ENCODE results near the gene TAP1.
"Not testable (repeated sequence)": the region's sequence is repeated elsewhere in the genome, so short reads cannot be mapped to it uniquely, and the experiment has no call there.

TAP1 gene

DNA sequence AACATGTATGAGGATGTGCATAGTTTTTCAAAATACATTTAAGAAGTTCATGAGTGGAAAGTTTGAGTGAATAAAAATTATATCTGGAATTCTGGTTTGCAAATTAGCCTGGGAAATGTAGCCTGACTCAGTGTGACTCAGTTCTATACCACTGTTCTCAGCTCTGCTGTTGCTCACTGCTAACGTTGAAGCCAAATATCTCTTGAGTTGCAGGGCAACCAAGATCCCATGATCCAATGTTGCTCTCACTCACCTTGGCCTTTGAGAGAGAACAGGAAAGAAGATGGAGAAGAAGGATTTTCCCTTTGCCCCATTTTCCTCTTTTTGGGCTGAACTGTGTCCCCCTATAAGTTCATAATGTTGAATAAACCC lies 29.4 kb upstream of the TAP1 start (continued):
- no peak for TF ChIP-seq ZNF292 (tag by site-specific recombination; IDR thresholded peaks at IDR 0.05; ENCODE audit: borderline replicate concordance, low read depth)
- TF ChIP-seq, protein P1, sequence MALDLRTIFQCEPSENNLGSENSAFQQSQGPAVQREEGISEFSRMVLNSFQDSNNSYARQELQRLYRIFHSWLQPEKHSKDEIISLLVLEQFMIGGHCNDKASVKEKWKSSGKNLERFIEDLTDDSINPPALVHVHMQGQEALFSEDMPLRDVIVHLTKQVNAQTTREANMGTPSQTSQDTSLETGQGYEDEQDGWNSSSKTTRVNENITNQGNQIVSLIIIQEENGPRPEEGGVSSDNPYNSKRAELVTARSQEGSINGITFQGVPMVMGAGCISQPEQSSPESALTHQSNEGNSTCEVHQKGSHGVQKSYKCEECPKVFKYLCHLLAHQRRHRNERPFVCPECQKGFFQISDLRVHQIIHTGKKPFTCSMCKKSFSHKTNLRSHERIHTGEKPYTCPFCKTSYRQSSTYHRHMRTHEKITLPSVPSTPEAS (tag by site-specific recombination; IDR thresholded peaks at IDR 0.05): no peak

DNA sequence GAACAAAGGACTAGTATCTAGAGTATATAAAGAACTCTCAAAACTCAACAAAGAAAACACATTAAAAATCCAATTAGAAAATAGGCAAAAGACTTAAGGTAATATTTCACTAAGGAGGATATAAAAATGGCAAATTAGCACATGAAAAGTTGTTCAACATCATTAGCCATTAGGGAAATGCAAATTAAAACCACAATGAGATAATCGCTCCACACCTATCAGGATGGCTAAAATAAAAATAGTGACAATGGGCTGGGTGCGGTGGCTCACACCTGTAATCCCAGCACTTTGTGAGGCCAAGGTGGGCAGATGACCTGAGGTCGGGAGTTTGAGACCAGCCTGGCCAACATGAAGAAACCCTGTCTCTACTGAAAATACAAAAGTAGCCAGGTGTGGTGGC lies 27.5 kb upstream of the TAP1 start:
- not testable (repeated sequence) for H3K4me3 ChIP-seq (ENCODE audit: low read depth, low read length); H3K4me1 ChIP-seq (ENCODE audit: control insufficient read depth, insufficient read depth, low read length); H3K27ac ChIP-seq (ENCODE audit: extremely low read depth, low read depth, low read length); H3K36me3 ChIP-seq (ENCODE audit: control insufficient read depth in 2 of 2, insufficient read depth in 1 of 2, low read length in 2 of 2); H3K9me3 ChIP-seq (ENCODE audit: control insufficient read depth, insufficient read depth, low read depth, low read length)
- ChIA-PET CTCF (interaction anchor here (0.7 to 5.1 kb wide), 13 partner anchors 9 to 1298 kb away, joined by 3 to 43 read pairs (median 5); partner anchors contain the start of gene TAP2), POLR2A (interaction anchor here (1.0 kb wide), 1 partner anchor 91 kb away, joined by 7 read pairs; no protein-coding TSS in a partner anchor)

DNA sequence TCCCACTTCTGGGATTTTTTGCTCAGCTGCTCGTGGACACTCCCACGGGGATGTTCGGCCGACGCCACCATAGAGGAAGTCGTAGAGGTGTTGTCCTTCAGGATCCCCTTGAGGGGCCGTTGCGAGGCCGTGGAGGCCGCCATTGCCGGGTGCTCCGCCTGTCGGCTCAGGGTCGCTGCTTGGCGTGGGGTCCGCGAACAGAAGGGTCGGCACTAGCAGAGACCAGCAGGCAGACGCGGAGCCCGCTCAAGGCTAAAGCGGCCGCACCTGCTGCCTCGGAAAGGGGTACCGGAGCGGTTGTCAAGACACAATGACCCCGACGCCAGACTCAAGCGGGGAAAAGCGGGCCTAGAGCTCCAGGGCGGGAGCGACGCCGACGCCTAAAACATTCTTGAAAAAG lies 26.2 kb upstream of the TAP1 start:
- Histone ChIP-seq H3K9me3 (ENCODE audit: control insufficient read depth, insufficient read depth, low read depth, low read length) (no peaks in the 10 kb centered on the region), H3K4me1 (ENCODE audit: control insufficient read depth, insufficient read depth, low read length) (no peaks in the 10 kb centered on the region), H3K4me3 (ENCODE audit: low read depth, low read length) (no peak overlapping the region), H3K36me3 (ENCODE audit: control insufficient read depth in 2 of 2, insufficient read depth in 1 of 2, low read length in 2 of 2) (no peaks in the 10 kb centered on the region), H3K27ac (ENCODE audit: extremely low read depth, low read depth, low read length) (no peak overlapping the region)
- TF ChIP-seq OSR2 (tag by site-specific recombination; IDR thresholded peaks at IDR 0.05) (no peak), ZNF221 (tag by site-specific recombination; IDR thresholded peaks at IDR 0.05; ENCODE audit: borderline replicate concordance) (no peak), ZNF266 (tag by site-specific recombination; IDR thresholded peaks at IDR 0.05; ENCODE audit: low read depth) (no peak), ZNF660 (tag by site-specific recombination; IDR thresholded peaks at IDR 0.05) (no peak), ZNF121 (tag by site-specific recombination; IDR thresholded peaks at IDR 0.05) (no peak), ZBTB8A (tag by site-specific recombination; IDR thresholded peaks at IDR 0.05) (no peak), ZNF571 (tag by site-specific recombination; IDR thresholded peaks at IDR 0.05) (no peak), ZEB2 (tag by site-specific recombination; IDR thresholded peaks at IDR 0.05) (no peak), ZNF701 (tag by site-specific recombination; IDR thresholded peaks at IDR 0.05) (no peak), ZNF585B (tag by site-specific recombination; IDR thresholded peaks at IDR 0.05) (no peak), ZNF747 (tag by site-specific recombination; IDR thresholded peaks at IDR 0.05) (no peak), ZSCAN30 (tag by site-specific recombination; IDR thresholded peaks at IDR 0.05) (no peak), ZNF248 (tag by site-specific recombination; IDR thresholded peaks at IDR 0.05) (no peak), SCRT2 (tag by site-specific recombination; IDR thresholded peaks at IDR 0.05) (no peak)
- TF ChIP-seq, protein P2, sequence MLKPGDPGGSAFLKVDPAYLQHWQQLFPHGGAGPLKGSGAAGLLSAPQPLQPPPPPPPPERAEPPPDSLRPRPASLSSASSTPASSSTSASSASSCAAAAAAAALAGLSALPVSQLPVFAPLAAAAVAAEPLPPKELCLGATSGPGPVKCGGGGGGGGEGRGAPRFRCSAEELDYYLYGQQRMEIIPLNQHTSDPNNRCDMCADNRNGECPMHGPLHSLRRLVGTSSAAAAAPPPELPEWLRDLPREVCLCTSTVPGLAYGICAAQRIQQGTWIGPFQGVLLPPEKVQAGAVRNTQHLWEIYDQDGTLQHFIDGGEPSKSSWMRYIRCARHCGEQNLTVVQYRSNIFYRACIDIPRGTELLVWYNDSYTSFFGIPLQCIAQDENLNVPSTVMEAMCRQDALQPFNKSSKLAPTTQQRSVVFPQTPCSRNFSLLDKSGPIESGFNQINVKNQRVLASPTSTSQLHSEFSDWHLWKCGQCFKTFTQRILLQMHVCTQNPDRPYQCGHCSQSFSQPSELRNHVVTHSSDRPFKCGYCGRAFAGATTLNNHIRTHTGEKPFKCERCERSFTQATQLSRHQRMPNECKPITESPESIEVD (tag by site-specific recombination; IDR thresholded peaks at IDR 0.05): no peak
- TF ChIP-seq, protein P3, sequence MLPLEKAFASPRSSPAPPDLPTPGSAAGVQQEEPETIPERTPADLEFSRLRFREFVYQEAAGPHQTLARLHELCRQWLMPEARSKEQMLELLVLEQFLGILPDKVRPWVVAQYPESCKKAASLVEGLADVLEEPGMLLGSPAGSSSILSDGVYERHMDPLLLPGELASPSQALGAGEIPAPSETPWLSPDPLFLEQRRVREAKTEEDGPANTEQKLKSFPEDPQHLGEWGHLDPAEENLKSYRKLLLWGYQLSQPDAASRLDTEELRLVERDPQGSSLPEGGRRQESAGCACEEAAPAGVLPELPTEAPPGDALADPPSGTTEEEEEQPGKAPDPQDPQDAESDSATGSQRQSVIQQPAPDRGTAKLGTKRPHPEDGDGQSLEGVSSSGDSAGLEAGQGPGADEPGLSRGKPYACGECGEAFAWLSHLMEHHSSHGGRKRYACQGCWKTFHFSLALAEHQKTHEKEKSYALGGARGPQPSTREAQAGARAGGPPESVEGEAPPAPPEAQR (tag by site-specific recombination; IDR thresholded peaks at IDR 0.05): no peak
- TF ChIP-seq, protein P4, sequence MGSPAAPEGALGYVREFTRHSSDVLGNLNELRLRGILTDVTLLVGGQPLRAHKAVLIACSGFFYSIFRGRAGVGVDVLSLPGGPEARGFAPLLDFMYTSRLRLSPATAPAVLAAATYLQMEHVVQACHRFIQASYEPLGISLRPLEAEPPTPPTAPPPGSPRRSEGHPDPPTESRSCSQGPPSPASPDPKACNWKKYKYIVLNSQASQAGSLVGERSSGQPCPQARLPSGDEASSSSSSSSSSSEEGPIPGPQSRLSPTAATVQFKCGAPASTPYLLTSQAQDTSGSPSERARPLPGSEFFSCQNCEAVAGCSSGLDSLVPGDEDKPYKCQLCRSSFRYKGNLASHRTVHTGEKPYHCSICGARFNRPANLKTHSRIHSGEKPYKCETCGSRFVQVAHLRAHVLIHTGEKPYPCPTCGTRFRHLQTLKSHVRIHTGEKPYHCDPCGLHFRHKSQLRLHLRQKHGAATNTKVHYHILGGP (tag by site-specific recombination; IDR thresholded peaks at IDR 0.05): no peak
- TF ChIP-seq, protein P5, sequence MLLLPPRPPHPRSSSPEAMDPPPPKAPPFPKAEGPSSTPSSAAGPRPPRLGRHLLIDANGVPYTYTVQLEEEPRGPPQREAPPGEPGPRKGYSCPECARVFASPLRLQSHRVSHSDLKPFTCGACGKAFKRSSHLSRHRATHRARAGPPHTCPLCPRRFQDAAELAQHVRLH (tag by site-specific recombination; IDR thresholded peaks at IDR 0.05): no peak
- TF ChIP-seq, protein P6, sequence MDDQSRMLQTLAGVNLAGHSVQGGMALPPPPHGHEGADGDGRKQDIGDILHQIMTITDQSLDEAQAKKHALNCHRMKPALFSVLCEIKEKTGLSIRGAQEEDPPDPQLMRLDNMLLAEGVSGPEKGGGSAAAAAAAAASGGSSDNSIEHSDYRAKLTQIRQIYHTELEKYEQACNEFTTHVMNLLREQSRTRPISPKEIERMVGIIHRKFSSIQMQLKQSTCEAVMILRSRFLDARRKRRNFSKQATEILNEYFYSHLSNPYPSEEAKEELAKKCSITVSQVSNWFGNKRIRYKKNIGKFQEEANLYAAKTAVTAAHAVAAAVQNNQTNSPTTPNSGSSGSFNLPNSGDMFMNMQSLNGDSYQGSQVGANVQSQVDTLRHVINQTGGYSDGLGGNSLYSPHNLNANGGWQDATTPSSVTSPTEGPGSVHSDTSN (CRISPR knock-in tag; IDR thresholded peaks at IDR 0.05): no peak
- ChIA-PET CTCF (interaction anchor here (0.6 to 5.1 kb wide), 13 partner anchors 12 to 1736 kb away, joined by 3 to 43 read pairs (median 6); partner anchors contain the start of genes HLA-DMA and TAP2), POLR2A (interaction anchor here (2.2 kb wide), 1 partner anchor 92 kb away, joined by 8 read pairs; no protein-coding TSS in a partner anchor)
